K562 (cell line): Measurements from ENCODE around the gene FOXS1. TPM values are rescaled to one million over a fixed set of nuclear protein-coding genes. Genes with fewer than 3 reads are reported as not detected.

Experiments used
- ATAC-seq: fragments of 200-7000 bp; cut with Tn5 transposase; 3 replicates; pipeline ENCODE4 v1.9.1; 2020; ENCODE audit warnings: moderate library complexity
- BruUV-seq: library from RNA; stranded (reverse); fragments of 400-500 nt; replicated peaks from 2 replicates; lab custom pipeline; 2021; lab: Mats Ljungman, UMichigan
- CTCF ChIA-PET: fragments of 300-600 bp; formaldehyde crosslinking; extraction: SDS; loops from one replicate; lab custom pipeline; 2021; ENCODE audit warnings: low intra/inter-chr PET ratio; lab: Yijun Ruan, JAX
- POLR2A ChIA-PET: fragments of 300-600, 350-650 bp; sonication (Branson Sonifier 250); formaldehyde crosslinking; extraction: SDS; loops from one replicate; lab custom pipeline; 2021; ENCODE audit warnings: antibody characterized with exemption, inconsistent platforms; lab: Yijun Ruan, JAX
- DNase-seq, 4 experiments: peaks; one replicate each; pipeline versions ENCODE4 v3.0.0 to v3.0.0-alpha.2; 2011 to 2018; ENCODE audit warnings: low spot score in 3 of 4, mixed read lengths in 3 of 4; ENCODE audit errors: extremely low read depth in 1 of 4
- FAIRE-seq: peaks from 2 replicates; lab custom pipeline; 2011; peaks lifted over from hg19 to GRCh38; lab: Jason Lieb, UNC
- H2AFZ ChIP-seq: 2 replicates; pipeline ENCODE4 v1.6.0; 2011; ENCODE audit warnings: low read depth, low read length, control low read depth, inconsistent platforms
- H3K27ac ChIP-seq: fragments of 200-600 bp; 3 replicates; pipeline ENCODE4 v1.8.0; 2011; ENCODE audit warnings: low read depth, mild to moderate bottlenecking, control low read depth, inconsistent platforms, low read length, moderate library complexity, mixed read lengths; ENCODE audit errors: extremely low read depth
- H3K27me3 ChIP-seq, 2 experiments: fragments of 300-600 bp in 1 of 2; 2 replicates in 1 of 2; 3 replicates in 1 of 2; pipeline versions ENCODE4 v1.6.0 to v1.8.0; 2011; ENCODE audit warnings: inconsistent platforms in 2 of 2, low read length in 2 of 2, mild to moderate bottlenecking in 1 of 2, mixed read lengths in 1 of 2, moderate library complexity in 1 of 2; ENCODE audit not compliant: control insufficient read depth in 2 of 2, insufficient read depth in 2 of 2
- H3K36me3 ChIP-seq: fragments of 300-600 bp; 3 replicates; pipeline ENCODE4 v1.8.0; 2011; ENCODE audit warnings: mild to moderate bottlenecking, low read length, inconsistent platforms; ENCODE audit not compliant: control insufficient read depth, insufficient read depth
- H3K4me1 ChIP-seq, 2 experiments: fragments of 200-600 bp in 1 of 2; replicated peaks in 1 of 2; 2 replicates in 1 of 2; 3 replicates in 1 of 2; pipeline versions ENCODE4 v1.5.1 to v1.8.0; 2011; ENCODE audit warnings: inconsistent platforms in 2 of 2, low read length in 2 of 2, mild to moderate bottlenecking in 1 of 2, mixed read lengths in 1 of 2, moderate library complexity in 1 of 2; ENCODE audit not compliant: control insufficient read depth in 2 of 2, insufficient read depth in 2 of 2
- H3K4me2 ChIP-seq: 2 replicates; pipeline ENCODE4 v1.6.1; 2011; ENCODE audit warnings: low read length, control low read depth, inconsistent platforms, mixed read lengths; ENCODE audit not compliant: insufficient read depth
- H3K4me3 ChIP-seq: fragments of 200-600 bp; sonication (generic), shearing (Covaris generic); 2 replicates; pipeline ENCODE4 v1.5.1; 2016; ENCODE audit warnings: control low read depth, inconsistent platforms
- H3K79me2 ChIP-seq: fragments of 200-600 bp; 3 replicates; pipeline ENCODE4 v1.8.0; 2011; ENCODE audit warnings: low read length, inconsistent platforms; ENCODE audit not compliant: control insufficient read depth, insufficient read depth
- H3K9ac ChIP-seq, 2 experiments: 2 replicates each; pipeline versions ENCODE4 v1.6.0 to v1.6.1; 2011; ENCODE audit warnings: low read depth in 2 of 2, low read length in 2 of 2, control low read depth in 1 of 2, inconsistent platforms in 1 of 2, mild to moderate bottlenecking in 1 of 2, mixed read lengths in 1 of 2; ENCODE audit not compliant: insufficient read depth in 1 of 2
- H3K9me1 ChIP-seq: one replicate; pipeline ENCODE4 v1.6.0; 2011; ENCODE audit warnings: inconsistent platforms, mild to moderate bottlenecking, low read length, moderate library complexity; ENCODE audit not compliant: control insufficient read depth, insufficient read depth
- H3K9me3 ChIP-seq: replicated peaks from 2 replicates; pipeline ENCODE4 v1.5.1; 2011; ENCODE audit warnings: low read depth, low read length, inconsistent platforms; ENCODE audit not compliant: control insufficient read depth, insufficient read depth
- H4K20me1 ChIP-seq: replicated peaks from 2 replicates; pipeline ENCODE4 v1.6.1; 2011; ENCODE audit warnings: low read length, inconsistent platforms, mixed read lengths; ENCODE audit not compliant: control insufficient read depth, insufficient read depth
- CREB1 ChIP-seq, 2 experiments: sonication (generic) in 1 of 2; formaldehyde crosslinking in 1 of 2; IDR thresholded peaks; 2 replicates each; pipeline versions ENCODE4 v1.6.1 to v1.8.0; 2012 to 2022; ENCODE audit warnings: inconsistent platforms in 1 of 2, mild to moderate bottlenecking in 1 of 2, missing genetic modification reagents in 1 of 2, moderate library complexity in 1 of 2
- ERF ChIP-seq: fragments of 450-650 bp; formaldehyde crosslinking; IDR thresholded peaks from 2 replicates; pipeline ENCODE4 v1.4.0; 2020; ENCODE audit warnings: mild to moderate bottlenecking, mixed read lengths
- FUS ChIP-seq: fragments of 200-400 bp; formaldehyde crosslinking; optimal IDR thresholded peaks from 2 replicates; pipeline ENCODE3; 2017; ENCODE audit warnings: low read depth, low read length
- ILF3 ChIP-seq: fragments of 450-650 bp; IDR thresholded peaks from 2 replicates; pipeline ENCODE4 v1.6.1; 2018; ENCODE audit warnings: antibody characterized with exemption, mild to moderate bottlenecking, moderate library complexity, borderline replicate concordance
- SMAD2 ChIP-seq: fragments of 150-350 bp; IDR thresholded peaks from 2 replicates; pipeline ENCODE4 v1.6.1; 2014; ENCODE audit warnings: low read depth, mild to moderate bottlenecking, low read length
- SPI1 ChIP-seq: IDR thresholded peaks from 2 replicates; pipeline ENCODE4 v1.6.1; 2011; ENCODE audit warnings: low read depth, low read length, control low read depth, borderline replicate concordance
- TAL1 ChIP-seq: fragments of 450-650 bp; IDR thresholded peaks from 2 replicates; pipeline ENCODE4 v1.6.1; 2016; ENCODE audit warnings: mild to moderate bottlenecking
- TEAD2 ChIP-seq: fragments of 450-650 bp; IDR thresholded peaks from 2 replicates; pipeline ENCODE4 v1.6.1; 2016; ENCODE audit warnings: missing genetic modification characterization, control low read depth, missing compliant biosample characterization
- ZNF695 ChIP-seq: fragments of 450-650 bp; formaldehyde crosslinking; IDR thresholded peaks from 2 replicates; pipeline ENCODE4 v1.4.0; 2020; ENCODE audit warnings: mild to moderate bottlenecking, moderate library complexity
- ZNF778 ChIP-seq: fragments of 450-650 bp; formaldehyde crosslinking; IDR thresholded peaks from 2 replicates; pipeline ENCODE4 v1.4.0; 2020; ENCODE audit warnings: mild to moderate bottlenecking, moderate library complexity
- ZNF780A ChIP-seq: fragments of 250-450 bp; sonication (Bioruptor Pico); IDR thresholded peaks from 2 replicates; pipeline ENCODE4 v1.5.0; 2021; ENCODE audit warnings: mild to moderate bottlenecking
- ZSCAN32 ChIP-seq: fragments of 450-650 bp; formaldehyde crosslinking; IDR thresholded peaks from 2 replicates; pipeline ENCODE4 v1.4.0; 2020; ENCODE audit warnings: mild to moderate bottlenecking, moderate library complexity
- WGBS: fragments of 100-300 bp; shearing (Covaris generic); methylation state at CpG from one replicate; pipeline ENCODE4 v1.1.6; 2016; ENCODE audit warnings: low coverage, mixed read lengths; ENCODE audit not compliant: insufficient coverage; ENCODE audit errors: missing lambda C conversion rate; 5-methylcytosine and 5-hydroxymethylcytosine counted together
- in situ Hi-C: fragments of 300-500 bp; cut with MboI; formaldehyde crosslinking; loops from 4 replicates; pipeline ENCODE4 v1.15.0; 2018; ENCODE audit warnings: inconsistent platforms, mixed read lengths
- intact Hi-C: fragments of 100-400 bp; cut with micrococcal nuclease; formaldehyde crosslinking; loops from 2 replicates; pipeline ENCODE4 v1.14.2; 2022
- polyA plus RNA-seq, 8 experiments: library from polyadenylated mRNA; depleted of rRNA in 4 of 8; stranded (reverse) in 5 of 8; unstranded in 3 of 8; fragments of >200 nt; fragmentation: Nextera tagmentation in 2 of 8; fragmentation: Illumina TruSeq in 1 of 8; extraction: Ambion mirVana in 2 of 8; extraction: Trizol in 1 of 8; gene quantifications; 2 replicates each; pipeline versions ENCODE4 v1.2.1 to v1.2.3, GENCODE V29; 2011 to 2014; ENCODE audit warnings: inconsistent platforms in 1 of 8, missing spikeins in 1 of 8
- total RNA-seq, 7 experiments: library from RNA; depleted of rRNA in 6 of 7; stranded (reverse); fragments of >200 nt in 6 of 7; fragmentation: Illumina TruSeq in 2 of 7; extraction: Trizol in 2 of 7; gene quantifications; 2 replicates each; pipeline versions ENCODE4 v1.2.1 to v1.2.3, GENCODE V29; 2011 to 2021; ENCODE audit warnings: low replicate concordance in 1 of 7
- TF ChIP-seq, protein P1 (sequence below): fragments of 450-650 bp; formaldehyde crosslinking; IDR thresholded peaks from 2 replicates; pipeline ENCODE4 v1.4.0; 2022; ENCODE audit warnings: mild to moderate bottlenecking, moderate library complexity
- TF ChIP-seq, protein P2 (sequence below): sonication (generic); formaldehyde crosslinking; IDR thresholded peaks from 2 replicates; pipeline ENCODE4 v1.8.0; 2022; ENCODE audit warnings: missing genetic modification reagents, mild to moderate bottlenecking, borderline replicate concordance
- TF ChIP-seq, protein P3 (sequence below): sonication (generic); formaldehyde crosslinking; IDR thresholded peaks from 2 replicates; pipeline ENCODE4 v1.8.1; 2023; ENCODE audit warnings: missing genetic modification reagents, mild to moderate bottlenecking, borderline replicate concordance

Gene FOXS1
- total and polyA plus RNA-seq, 9 of the 15 experiments (the other 6 are each of a cell fraction or from before 2014, with no cell fraction given): not detected

DNA sequence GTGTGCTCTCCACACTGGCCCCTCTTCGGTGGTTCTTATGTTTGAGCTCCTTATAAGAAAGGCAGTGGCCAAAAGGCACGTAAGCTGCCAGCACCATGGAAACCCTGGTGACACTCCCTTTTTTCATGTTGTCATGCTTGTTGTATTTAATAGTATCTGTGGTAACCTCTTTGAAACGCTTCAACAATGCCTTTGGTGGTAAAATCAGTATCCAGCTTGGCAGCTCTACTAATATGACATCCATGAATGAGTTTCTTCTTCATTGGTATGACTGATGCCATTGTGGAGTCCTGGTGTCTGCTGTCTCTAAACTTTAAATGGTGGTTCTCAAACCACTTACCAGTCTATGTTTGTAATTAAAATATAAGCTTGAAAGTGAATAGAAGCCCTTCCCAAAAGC, 36.9 kb downstream of the FOXS1 start:
- intact Hi-C loops (no loop called here), in situ Hi-C loops (no loop called here)
- Histone ChIP-seq H4K20me1 (peaks cover 6% of the 10 kb centered on the region; the same call in 1 of the 2 replicates), H3K27me3 (no peaks in the 10 kb centered on the region), H3K79me2 (no peaks in the 10 kb centered on the region), H3K9me1 (peaks cover 5% of the 10 kb centered on the region), H3K4me1 (peaks cover 8 to 16% of the 10 kb centered on the region in 2 experiments), H3K9me3 (no peaks in the 10 kb centered on the region), H2AFZ (no peak overlapping the region), H3K27ac (no peak overlapping the region), H3K4me3 (no peak overlapping the region), H3K4me2 (no peak overlapping the region), H3K9ac (no peak overlapping the region), H3K36me3 (peaks cover 41% of the 10 kb centered on the region)
- DNase-seq (no peak), FAIRE-seq (no peak), ATAC-seq (no peak)
- WGBS: 81% methylated on average over 3 of the region's 3 CpGs
- ChIA-PET POLR2A (interaction anchor here (1.0 to 1.5 kb wide), 3 partner anchors 10 to 23 kb away, joined by 3 to 9 read pairs (median 3); partner anchors contain the start of gene MYLK2), CTCF (no interaction called here)
- BruUV-seq: no TSS peak
- TF ChIP-seq ZSCAN32 (CRISPR knock-in tag) (no peak), ERF (CRISPR knock-in tag) (no peak), ZNF778 (no peak), FUS (no peak), TEAD2 (tag) (no peak), SPI1 (no peak), CREB1 (IDR thresholded peaks at IDR 0.05) (no peak), CREB1 (CRISPR knock-in tag; IDR thresholded peaks at IDR 0.05) (no peak), ZNF780A (CRISPR knock-in tag) (no peak), ILF3 (no peak), SMAD2 (no peak), ZNF695 (CRISPR knock-in tag) (no peak), TAL1 (no peak)
- TF ChIP-seq, protein P1, sequence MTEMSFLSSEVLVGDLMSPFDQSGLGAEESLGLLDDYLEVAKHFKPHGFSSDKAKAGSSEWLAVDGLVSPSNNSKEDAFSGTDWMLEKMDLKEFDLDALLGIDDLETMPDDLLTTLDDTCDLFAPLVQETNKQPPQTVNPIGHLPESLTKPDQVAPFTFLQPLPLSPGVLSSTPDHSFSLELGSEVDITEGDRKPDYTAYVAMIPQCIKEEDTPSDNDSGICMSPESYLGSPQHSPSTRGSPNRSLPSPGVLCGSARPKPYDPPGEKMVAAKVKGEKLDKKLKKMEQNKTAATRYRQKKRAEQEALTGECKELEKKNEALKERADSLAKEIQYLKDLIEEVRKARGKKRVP (CRISPR knock-in tag): no peak
- TF ChIP-seq, protein P2, sequence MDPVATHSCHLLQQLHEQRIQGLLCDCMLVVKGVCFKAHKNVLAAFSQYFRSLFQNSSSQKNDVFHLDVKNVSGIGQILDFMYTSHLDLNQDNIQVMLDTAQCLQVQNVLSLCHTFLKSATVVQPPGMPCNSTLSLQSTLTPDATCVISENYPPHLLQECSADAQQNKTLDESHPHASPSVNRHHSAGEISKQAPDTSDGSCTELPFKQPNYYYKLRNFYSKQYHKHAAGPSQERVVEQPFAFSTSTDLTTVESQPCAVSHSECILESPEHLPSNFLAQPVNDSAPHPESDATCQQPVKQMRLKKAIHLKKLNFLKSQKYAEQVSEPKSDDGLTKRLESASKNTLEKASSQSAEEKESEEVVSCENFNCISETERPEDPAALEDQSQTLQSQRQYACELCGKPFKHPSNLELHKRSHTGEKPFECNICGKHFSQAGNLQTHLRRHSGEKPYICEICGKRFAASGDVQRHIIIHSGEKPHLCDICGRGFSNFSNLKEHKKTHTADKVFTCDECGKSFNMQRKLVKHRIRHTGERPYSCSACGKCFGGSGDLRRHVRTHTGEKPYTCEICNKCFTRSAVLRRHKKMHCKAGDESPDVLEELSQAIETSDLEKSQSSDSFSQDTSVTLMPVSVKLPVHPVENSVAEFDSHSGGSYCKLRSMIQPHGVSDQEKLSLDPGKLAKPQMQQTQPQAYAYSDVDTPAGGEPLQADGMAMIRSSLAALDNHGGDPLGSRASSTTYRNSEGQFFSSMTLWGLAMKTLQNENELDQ (CRISPR knock-in tag): no peak
- TF ChIP-seq, protein P3, sequence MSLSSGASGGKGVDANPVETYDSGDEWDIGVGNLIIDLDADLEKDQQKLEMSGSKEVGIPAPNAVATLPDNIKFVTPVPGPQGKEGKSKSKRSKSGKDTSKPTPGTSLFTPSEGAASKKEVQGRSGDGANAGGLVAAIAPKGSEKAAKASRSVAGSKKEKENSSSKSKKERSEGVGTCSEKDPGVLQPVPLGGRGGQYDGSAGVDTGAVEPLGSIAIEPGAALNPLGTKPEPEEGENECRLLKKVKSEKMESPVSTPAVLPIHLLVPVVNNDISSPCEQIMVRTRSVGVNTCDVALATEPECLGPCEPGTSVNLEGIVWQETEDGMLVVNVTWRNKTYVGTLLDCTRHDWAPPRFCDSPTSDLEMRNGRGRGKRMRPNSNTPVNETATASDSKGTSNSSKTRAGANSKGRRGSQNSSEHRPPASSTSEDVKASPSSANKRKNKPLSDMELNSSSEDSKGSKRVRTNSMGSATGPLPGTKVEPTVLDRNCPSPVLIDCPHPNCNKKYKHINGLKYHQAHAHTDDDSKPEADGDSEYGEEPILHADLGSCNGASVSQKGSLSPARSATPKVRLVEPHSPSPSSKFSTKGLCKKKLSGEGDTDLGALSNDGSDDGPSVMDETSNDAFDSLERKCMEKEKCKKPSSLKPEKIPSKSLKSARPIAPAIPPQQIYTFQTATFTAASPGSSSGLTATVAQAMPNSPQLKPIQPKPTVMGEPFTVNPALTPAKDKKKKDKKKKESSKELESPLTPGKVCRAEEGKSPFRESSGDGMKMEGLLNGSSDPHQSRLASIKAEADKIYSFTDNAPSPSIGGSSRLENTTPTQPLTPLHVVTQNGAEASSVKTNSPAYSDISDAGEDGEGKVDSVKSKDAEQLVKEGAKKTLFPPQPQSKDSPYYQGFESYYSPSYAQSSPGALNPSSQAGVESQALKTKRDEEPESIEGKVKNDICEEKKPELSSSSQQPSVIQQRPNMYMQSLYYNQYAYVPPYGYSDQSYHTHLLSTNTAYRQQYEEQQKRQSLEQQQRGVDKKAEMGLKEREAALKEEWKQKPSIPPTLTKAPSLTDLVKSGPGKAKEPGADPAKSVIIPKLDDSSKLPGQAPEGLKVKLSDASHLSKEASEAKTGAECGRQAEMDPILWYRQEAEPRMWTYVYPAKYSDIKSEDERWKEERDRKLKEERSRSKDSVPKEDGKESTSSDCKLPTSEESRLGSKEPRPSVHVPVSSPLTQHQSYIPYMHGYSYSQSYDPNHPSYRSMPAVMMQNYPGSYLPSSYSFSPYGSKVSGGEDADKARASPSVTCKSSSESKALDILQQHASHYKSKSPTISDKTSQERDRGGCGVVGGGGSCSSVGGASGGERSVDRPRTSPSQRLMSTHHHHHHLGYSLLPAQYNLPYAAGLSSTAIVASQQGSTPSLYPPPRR (CRISPR knock-in tag): no peak
